ENCODE data around the gene ANKLE1. TPM values are rescaled to one million over a fixed set of nuclear protein-coding genes. Genes with fewer than 3 reads are reported as not detected.

The ANKLE1 gene
- total and polyA plus RNA-seq, 2 donors (not counting 3 experiments of a cell fraction or from before 2014, with no cell fraction given): 1.9 to 3.1 TPM

DNA sequence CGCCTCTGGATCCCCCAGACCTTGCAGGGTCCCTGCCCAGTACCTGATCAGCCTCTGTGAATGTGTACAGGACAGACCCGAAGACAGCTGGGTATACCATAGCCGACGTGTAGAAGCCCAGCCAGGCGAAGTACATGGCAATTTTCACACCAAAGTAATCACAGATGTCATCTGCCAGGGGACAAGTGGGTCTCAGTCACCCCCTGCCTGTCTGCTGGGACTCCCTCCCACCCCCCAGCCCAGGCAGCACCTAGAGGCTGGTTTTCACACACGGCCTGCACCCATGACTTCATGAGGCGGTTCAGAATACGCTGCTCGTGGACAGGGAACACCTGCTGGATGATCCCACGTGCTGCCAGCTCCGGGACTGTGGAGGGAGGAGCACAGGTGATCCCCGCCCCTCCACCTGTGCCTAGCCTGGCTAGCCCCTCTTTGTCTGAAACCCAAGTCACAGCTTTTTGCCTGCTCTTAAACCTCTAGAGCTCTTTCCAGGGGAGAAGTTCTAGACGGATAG is 49.4 kb downstream of the ANKLE1 start:
- CTCF ChIA-PET: no interaction called here
- BruUV-seq (replicated peaks): no TSS peak
- intact Hi-C loops (cut with micrococcal nuclease) (no loop called here), dilution Hi-C loops (cut with MboI; ENCODE audit: extremely low pct_ligation_motif_present, low sequenced_read_pairs) (no loop called here)
- TF ChIP-seq, protein P1, sequence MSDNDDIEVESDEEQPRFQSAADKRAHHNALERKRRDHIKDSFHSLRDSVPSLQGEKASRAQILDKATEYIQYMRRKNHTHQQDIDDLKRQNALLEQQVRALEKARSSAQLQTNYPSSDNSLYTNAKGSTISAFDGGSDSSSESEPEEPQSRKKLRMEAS (IDR thresholded peaks at IDR 0.05; ENCODE audit: insufficient read depth, insufficient read length): no peak
- TF ChIP-seq GATA2 (IDR thresholded peaks at IDR 0.05; ENCODE audit: insufficient read depth, insufficient read length, low read depth, low read length): no peak
- TF ChIP-seq JUN (IDR thresholded peaks at IDR 0.05; ENCODE audit: borderline replicate concordance, insufficient read depth, insufficient read length, low read depth): no peak
- no peak for TF ChIP-seq POLR2AphosphoS5 (IDR thresholded peaks at IDR 0.05; ENCODE audit: insufficient read depth, low read depth, low read length)
- TF ChIP-seq, protein P2, sequence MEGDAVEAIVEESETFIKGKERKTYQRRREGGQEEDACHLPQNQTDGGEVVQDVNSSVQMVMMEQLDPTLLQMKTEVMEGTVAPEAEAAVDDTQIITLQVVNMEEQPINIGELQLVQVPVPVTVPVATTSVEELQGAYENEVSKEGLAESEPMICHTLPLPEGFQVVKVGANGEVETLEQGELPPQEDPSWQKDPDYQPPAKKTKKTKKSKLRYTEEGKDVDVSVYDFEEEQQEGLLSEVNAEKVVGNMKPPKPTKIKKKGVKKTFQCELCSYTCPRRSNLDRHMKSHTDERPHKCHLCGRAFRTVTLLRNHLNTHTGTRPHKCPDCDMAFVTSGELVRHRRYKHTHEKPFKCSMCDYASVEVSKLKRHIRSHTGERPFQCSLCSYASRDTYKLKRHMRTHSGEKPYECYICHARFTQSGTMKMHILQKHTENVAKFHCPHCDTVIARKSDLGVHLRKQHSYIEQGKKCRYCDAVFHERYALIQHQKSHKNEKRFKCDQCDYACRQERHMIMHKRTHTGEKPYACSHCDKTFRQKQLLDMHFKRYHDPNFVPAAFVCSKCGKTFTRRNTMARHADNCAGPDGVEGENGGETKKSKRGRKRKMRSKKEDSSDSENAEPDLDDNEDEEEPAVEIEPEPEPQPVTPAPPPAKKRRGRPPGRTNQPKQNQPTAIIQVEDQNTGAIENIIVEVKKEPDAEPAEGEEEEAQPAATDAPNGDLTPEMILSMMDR (IDR thresholded peaks at IDR 0.05; ENCODE audit: extremely low read depth in 1 of 2, insufficient read depth in 1 of 2, low read depth in 1 of 2, low read length in 2 of 2): no peak
- TF ChIP-seq POLR2A (IDR thresholded peaks at IDR 0.05; ENCODE audit: low read depth, low read length): no peak
- TF ChIP-seq MYC (IDR thresholded peaks at IDR 0.05; ENCODE audit: low read depth, low read length): no peak
- TF ChIP-seq FOS (IDR thresholded peaks at IDR 0.05; ENCODE audit: borderline replicate concordance, insufficient read depth, low read length): no peak
- no peak for TF ChIP-seq EZH2 (IDR thresholded peaks at IDR 0.05; ENCODE audit: borderline replicate concordance, low read depth, low read length, severe bottlenecking)
- POLR2A ChIA-PET: no interaction called here
- peaks cover 15% of the 10 kb centered on the region for H3K4me1 ChIP-seq (ENCODE audit: control insufficient read depth, extremely low read depth, insufficient read depth, low read length)
- no peaks in the 10 kb centered on the region for H3K79me2 ChIP-seq (ENCODE audit: control insufficient read depth, insufficient read depth, low read length)
- H3K4me3 ChIP-seq (replicated peaks in 1 of 3; ENCODE audit: insufficient read depth in 1 of 3, low read depth in 1 of 3, low read length in 3 of 3): no peak overlapping the region
- FAIRE-seq (no peak), DNase-seq (ENCODE audit: low read depth, low spot score) (no peak)
- H3K36me3 ChIP-seq (ENCODE audit: control insufficient read depth in 2 of 2, extremely low read depth in 1 of 2, insufficient read depth in 2 of 2, low read length in 2 of 2): no peaks in the 10 kb centered on the region
- no peak overlapping the region for H3K9ac ChIP-seq (replicated peaks; ENCODE audit: extremely low read depth, insufficient read depth, low read length)
- no peak overlapping the region for H2AFZ ChIP-seq (ENCODE audit: low read depth, low read length)
- peaks cover 4 to 19% of the 10 kb centered on the region in 2 experiments for H3K27me3 ChIP-seq (ENCODE audit: control insufficient read depth in 2 of 2, insufficient read depth in 2 of 2, low read length in 2 of 2)
- H3K4me2 ChIP-seq (ENCODE audit: insufficient read depth, low read length): no peak overlapping the region
- no peaks in the 10 kb centered on the region for H3K9me1 ChIP-seq (replicated peaks; ENCODE audit: control insufficient read depth, extremely low read depth, insufficient read depth, low read length)
- H4K20me1 ChIP-seq (replicated peaks; ENCODE audit: control insufficient read depth, extremely low read depth, insufficient read depth, low read length): no peaks in the 10 kb centered on the region
- H3K9me3 ChIP-seq (replicated peaks; ENCODE audit: control insufficient read depth, insufficient read depth, low read length): no peaks in the 10 kb centered on the region
- no peak overlapping the region for H3K27ac ChIP-seq (ENCODE audit: insufficient read depth, low read depth, low read length)
